Measurements from ENCODE around the gene OTUB1. TPM values are rescaled to one million over a fixed set of nuclear protein-coding genes. Genes with fewer than 3 reads are reported as not detected.
A peak's percentile ranks its signal among the peaks of the same experiment; 100 is the strongest.

OTUB1 gene
- total RNA-seq, 1 donor from 2014 or later: 57.0 TPM

GRCh38 chr11:64007629-64008282 is 21.5 kb downstream of the OTUB1 start:
- peak; percentile 84 for DNase-seq
- Histone ChIP-seq H3K4me3 (peak overlapping the region; percentile 62), H3K9me3 (replicated peaks) (no peaks in the 10 kb centered on the region), H3K4me1 (peaks cover 27% of the 10 kb centered on the region), H3K27me3 (ENCODE audit: low read depth) (no peaks in the 10 kb centered on the region), H3K27ac (replicated peaks) (peak overlapping the region; percentile 64), H3K36me3 (no peaks in the 10 kb centered on the region)
- intact Hi-C loops (cut with micrococcal nuclease): no loop called here
- TF ChIP-seq CTCF (IDR thresholded peaks at IDR 0.05; ENCODE audit: borderline replicate concordance): peak; percentile 53

DNA sequence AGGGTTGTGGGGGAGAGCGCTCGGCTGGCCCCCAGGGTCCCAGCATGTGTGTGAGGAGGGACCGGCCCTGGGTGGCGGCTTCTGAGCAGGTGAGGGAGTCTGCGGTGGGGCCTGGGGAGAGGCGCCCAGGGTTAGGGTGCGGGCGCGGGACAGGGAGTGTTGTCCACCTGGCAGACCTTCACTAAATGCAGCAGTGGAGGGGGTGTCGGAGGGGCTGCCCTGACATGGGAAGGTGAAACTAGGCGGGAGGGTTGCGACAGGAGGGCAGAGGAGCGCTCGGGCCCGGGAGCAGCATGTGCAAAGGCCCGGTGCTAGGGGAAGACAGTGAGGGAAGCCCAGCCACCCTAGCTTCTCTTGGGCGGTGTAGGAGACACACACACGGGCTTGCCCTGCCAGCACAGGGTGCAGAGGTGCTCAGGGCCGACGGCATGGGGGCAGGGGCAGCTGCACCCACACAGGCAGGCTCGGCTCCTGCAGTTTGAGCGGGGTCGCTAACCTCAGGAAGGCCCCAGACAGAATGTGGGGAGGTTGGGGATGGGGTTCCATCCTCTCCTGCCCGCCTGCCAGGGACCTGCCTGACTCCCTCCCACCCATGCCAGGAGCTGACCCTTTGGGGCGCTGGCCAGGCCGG is 22.2 kb downstream of the OTUB1 start:
- Histone ChIP-seq H3K27me3 (ENCODE audit: low read depth) (no peaks in the 10 kb centered on the region), H3K27ac (replicated peaks) (peak overlapping the region; percentile 64), H3K4me1 (peaks cover 26% of the 10 kb centered on the region), H3K4me3 (peak overlapping the region; percentile 62), H3K9me3 (replicated peaks) (no peaks in the 10 kb centered on the region), H3K36me3 (no peaks in the 10 kb centered on the region)
- no peak for TF ChIP-seq CTCF (IDR thresholded peaks at IDR 0.05; ENCODE audit: borderline replicate concordance)
- intact Hi-C loops (cut with micrococcal nuclease): no loop called here
- no peak for DNase-seq

GRCh38 chr11:64008914-64009633 is 22.8 kb downstream of the OTUB1 start:
- no peak for DNase-seq
- Histone ChIP-seq H3K27ac (replicated peaks) (no peak overlapping the region), H3K9me3 (replicated peaks) (no peaks in the 10 kb centered on the region), H3K36me3 (no peaks in the 10 kb centered on the region), H3K4me3 (no peak overlapping the region), H3K4me1 (peaks cover 19% of the 10 kb centered on the region), H3K27me3 (ENCODE audit: low read depth) (no peaks in the 10 kb centered on the region)
- intact Hi-C loops (cut with micrococcal nuclease): no loop called here
- TF ChIP-seq CTCF (IDR thresholded peaks at IDR 0.05; ENCODE audit: borderline replicate concordance): no peak

GRCh38 chr11:64009710-64010109 is 23.5 kb downstream of the OTUB1 start:
- Histone ChIP-seq H3K9me3 (replicated peaks) (no peaks in the 10 kb centered on the region), H3K4me1 (peaks cover 19% of the 10 kb centered on the region), H3K27me3 (ENCODE audit: low read depth) (no peaks in the 10 kb centered on the region), H3K36me3 (no peaks in the 10 kb centered on the region), H3K4me3 (no peak overlapping the region), H3K27ac (replicated peaks) (no peak overlapping the region)
- intact Hi-C loops (cut with micrococcal nuclease): no loop called here
- no peak for TF ChIP-seq CTCF (IDR thresholded peaks at IDR 0.05; ENCODE audit: borderline replicate concordance)
- no peak for DNase-seq

GRCh38 chr11:64010783-64011182 is 24.5 kb downstream of the OTUB1 start:
- Histone ChIP-seq H3K9me3 (replicated peaks) (no peaks in the 10 kb centered on the region), H3K36me3 (no peaks in the 10 kb centered on the region), H3K27ac (replicated peaks) (no peak overlapping the region), H3K27me3 (ENCODE audit: low read depth) (no peaks in the 10 kb centered on the region), H3K4me3 (no peak overlapping the region), H3K4me1 (peaks cover 19% of the 10 kb centered on the region)
- intact Hi-C loops (cut with micrococcal nuclease): no loop called here
- no peak for TF ChIP-seq CTCF (IDR thresholded peaks at IDR 0.05; ENCODE audit: borderline replicate concordance)
- no peak for DNase-seq
